ENCODE data around the gene RBBP6.
"Not testable (repeated sequence)": the region's sequence is repeated elsewhere in the genome, so short reads cannot be mapped to it uniquely, and the experiment has no call there.

The RBBP6 gene

DNA sequence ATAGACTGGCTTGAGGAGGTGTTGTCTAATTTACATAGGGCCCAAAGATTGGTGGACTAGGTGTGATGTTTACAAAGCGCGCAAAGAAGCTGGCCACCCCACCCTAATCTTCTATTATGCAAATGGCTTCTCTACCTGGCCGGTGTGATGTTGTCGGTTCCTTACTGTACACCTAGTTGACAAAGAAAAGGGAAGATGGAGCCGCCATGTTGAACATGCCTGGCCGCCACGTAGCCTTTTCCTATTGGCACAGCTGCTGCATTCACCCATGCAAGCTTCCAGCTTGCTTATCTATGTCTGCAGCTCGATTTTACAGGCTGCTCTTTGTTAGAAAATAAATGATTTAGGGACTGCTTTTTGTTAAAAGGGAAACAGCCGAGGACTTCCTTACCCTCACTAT, 44.2 kb upstream of the RBBP6 start:
- no CpG with 5 or more reads among the region's 9 CpGs for WGBS, 2 donors (ENCODE audit: extremely low coverage in 2 of 2, insufficient read length in 2 of 2, insufficient replicate concordance in 1 of 2)
- H2AK5ac ChIP-seq (ENCODE audit: low read depth, low read length); H2AFZ ChIP-seq (ENCODE audit: low read length); H3K4me1 ChIP-seq (ENCODE audit: control insufficient read depth in 2 of 2, insufficient read depth in 1 of 2, low read depth in 1 of 2, low read length in 2 of 2); H4K91ac ChIP-seq (ENCODE audit: low read depth, low read length, poor library complexity); DNase-seq (ENCODE audit: low spot score); H3K18ac ChIP-seq (ENCODE audit: low read length); H4K8ac ChIP-seq (ENCODE audit: low read depth, low read length); H3K27ac ChIP-seq (replicated peaks; ENCODE audit: low read length); H3K27me3 ChIP-seq (ENCODE audit: control insufficient read depth in 3 of 3, insufficient read depth in 3 of 3, low read depth in 1 of 3, low read length in 3 of 3); H2BK5ac ChIP-seq (ENCODE audit: low read length); H3K9ac ChIP-seq (ENCODE audit: low read depth, low read length, poor library complexity); H3K4ac ChIP-seq (ENCODE audit: low read length); H3K23ac ChIP-seq (ENCODE audit: low read depth, low read length, poor library complexity); H3K4me3 ChIP-seq (ENCODE audit: low read length in 2 of 2); H2BK15ac ChIP-seq (ENCODE audit: low read length); H3K14ac ChIP-seq (ENCODE audit: low read length); H3K79me1 ChIP-seq (ENCODE audit: low read depth, low read length); H2BK120ac ChIP-seq (ENCODE audit: low read depth, low read length); H2BK12ac ChIP-seq (ENCODE audit: low read length); H3K9me3 ChIP-seq (replicated peaks in 1 of 2; ENCODE audit: control insufficient read depth in 2 of 2, insufficient read depth in 1 of 2, low read depth in 1 of 2, low read length in 2 of 2); H3K36me3 ChIP-seq (replicated peaks in 1 of 2; ENCODE audit: control insufficient read depth in 2 of 2, insufficient read depth in 2 of 2, low read length in 2 of 2); H3K4me2 ChIP-seq (ENCODE audit: insufficient read depth, low read length, poor library complexity, severe bottlenecking): not testable (repeated sequence)

DNA sequence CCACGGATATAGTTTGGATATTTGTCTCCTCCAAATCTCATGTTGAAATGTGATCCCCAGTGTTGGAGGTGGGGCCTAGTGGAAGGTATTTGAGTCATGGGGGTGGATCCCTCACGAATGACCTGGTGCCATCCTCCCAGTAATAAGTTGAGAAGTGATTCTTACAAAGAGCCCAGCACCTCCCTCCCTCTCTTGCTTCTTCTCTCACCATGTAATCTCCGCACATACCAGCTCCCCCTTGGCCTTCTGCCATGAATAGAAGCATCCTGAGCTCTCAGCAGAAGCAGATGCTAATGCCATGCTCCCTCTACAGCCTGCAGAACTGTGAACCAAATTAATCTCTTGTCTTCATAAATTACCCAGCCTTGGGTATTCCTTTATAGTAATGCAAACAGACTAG, 41.9 kb upstream of the RBBP6 start:
- no peak overlapping the region for H3K14ac ChIP-seq (ENCODE audit: low read length)
- H3K23ac ChIP-seq (ENCODE audit: low read depth, low read length, poor library complexity): no peak overlapping the region
- no peak overlapping the region for H3K9ac ChIP-seq (ENCODE audit: low read depth, low read length, poor library complexity)
- no peak overlapping the region for H3K18ac ChIP-seq (ENCODE audit: low read length)
- peaks cover 0 to 2% of the 10 kb centered on the region in 2 donors for H3K9me3 ChIP-seq (replicated peaks in 1 of 2; ENCODE audit: control insufficient read depth in 2 of 2, insufficient read depth in 1 of 2, low read depth in 1 of 2, low read length in 2 of 2)
- H3K4me2 ChIP-seq (ENCODE audit: insufficient read depth, low read length, poor library complexity, severe bottlenecking): no peak overlapping the region
- no peak overlapping the region for H2BK15ac ChIP-seq (ENCODE audit: low read length)
- no CpG with 5 or more reads among the region's 3 CpGs for WGBS, 2 donors (ENCODE audit: extremely low coverage in 2 of 2, insufficient read length in 2 of 2, insufficient replicate concordance in 1 of 2)
- no peak overlapping the region for H3K27ac ChIP-seq (replicated peaks; ENCODE audit: low read length)
- H2AK5ac ChIP-seq (ENCODE audit: low read depth, low read length): no peak overlapping the region
- no peaks in the 10 kb centered on the region for H3K79me1 ChIP-seq (ENCODE audit: low read depth, low read length)
- H2BK12ac ChIP-seq (ENCODE audit: low read length): no peak overlapping the region
- H2AFZ ChIP-seq (ENCODE audit: low read length): no peak overlapping the region
- H3K4me1 ChIP-seq (ENCODE audit: control insufficient read depth in 2 of 2, insufficient read depth in 1 of 2, low read depth in 1 of 2, low read length in 2 of 2): peaks cover 0 to 2% of the 10 kb centered on the region in 2 donors
- no peak overlapping the region for H3K4me3 ChIP-seq (ENCODE audit: low read length in 2 of 2)
- no peaks in the 10 kb centered on the region for H3K36me3 ChIP-seq (replicated peaks in 1 of 2; ENCODE audit: control insufficient read depth in 2 of 2, insufficient read depth in 2 of 2, low read length in 2 of 2)
- H3K27me3 ChIP-seq (ENCODE audit: control insufficient read depth in 3 of 3, insufficient read depth in 3 of 3, low read depth in 1 of 3, low read length in 3 of 3): peaks cover 0 to 3% (median 2%) of the 10 kb centered on the region in 3 experiments
- no peak overlapping the region for H2BK120ac ChIP-seq (ENCODE audit: low read depth, low read length)
- H4K91ac ChIP-seq (ENCODE audit: low read depth, low read length, poor library complexity): no peak overlapping the region
- H3K4ac ChIP-seq (ENCODE audit: low read length): no peak overlapping the region
- H2BK5ac ChIP-seq (ENCODE audit: low read length): no peak overlapping the region
- no peak for DNase-seq (ENCODE audit: low spot score)
- no peak overlapping the region for H4K8ac ChIP-seq (ENCODE audit: low read depth, low read length)

DNA sequence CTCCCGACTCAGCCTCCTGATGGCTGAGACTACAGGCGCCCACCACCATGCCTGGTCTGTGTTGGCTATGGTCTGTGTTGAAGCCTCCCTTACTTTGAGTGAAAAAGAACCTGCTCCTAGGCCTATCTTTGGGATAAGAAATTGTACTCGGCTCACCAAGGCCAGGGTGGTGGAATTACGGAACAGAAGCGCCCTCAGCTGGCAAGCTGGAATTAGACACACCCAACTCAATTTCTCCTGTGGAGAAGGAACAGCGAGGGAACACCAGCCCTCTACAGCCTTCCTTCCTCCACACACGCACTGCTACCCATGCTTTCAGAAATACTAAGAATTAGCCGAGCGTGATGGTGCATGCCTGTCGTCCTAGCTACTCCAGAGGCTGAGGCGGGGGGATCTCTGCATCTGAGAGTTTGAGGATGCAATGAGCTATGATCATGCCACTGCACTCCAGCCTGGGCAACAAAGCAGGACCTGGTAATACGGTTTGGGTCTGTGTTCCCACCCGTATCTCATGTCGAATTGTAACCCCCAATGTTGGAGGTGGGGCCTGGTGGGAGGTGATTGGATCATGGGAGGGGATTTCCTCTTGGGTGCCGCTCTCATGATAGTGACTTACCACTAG, 40.1 kb upstream of the RBBP6 start:
- no peak overlapping the region for H3K27ac ChIP-seq (replicated peaks; ENCODE audit: low read length)
- H2BK15ac ChIP-seq (ENCODE audit: low read length): no peak overlapping the region
- no peak overlapping the region for H3K23ac ChIP-seq (ENCODE audit: low read depth, low read length, poor library complexity)
- peak; percentile 57 for DNase-seq (ENCODE audit: low spot score)
- no peak overlapping the region for H2AK5ac ChIP-seq (ENCODE audit: low read depth, low read length)
- WGBS, 2 donors (ENCODE audit: extremely low coverage in 2 of 2, insufficient read length in 2 of 2, insufficient replicate concordance in 1 of 2): no CpG with 5 or more reads among the region's 15 CpGs
- H3K4me2 ChIP-seq (ENCODE audit: insufficient read depth, low read length, poor library complexity, severe bottlenecking): no peak overlapping the region
- peaks cover 0 to 2% of the 10 kb centered on the region in 2 donors for H3K9me3 ChIP-seq (replicated peaks in 1 of 2; ENCODE audit: control insufficient read depth in 2 of 2, insufficient read depth in 1 of 2, low read depth in 1 of 2, low read length in 2 of 2)
- H2BK120ac ChIP-seq (ENCODE audit: low read depth, low read length): no peak overlapping the region
- H3K79me1 ChIP-seq (ENCODE audit: low read depth, low read length): no peaks in the 10 kb centered on the region
- no peak overlapping the region for H3K9ac ChIP-seq (ENCODE audit: low read depth, low read length, poor library complexity)
- no peak overlapping the region for H2AFZ ChIP-seq (ENCODE audit: low read length)
- no peak overlapping the region for H3K4ac ChIP-seq (ENCODE audit: low read length)
- peaks cover 0 to 2% of the 10 kb centered on the region in 2 donors for H3K4me1 ChIP-seq (ENCODE audit: control insufficient read depth in 2 of 2, insufficient read depth in 1 of 2, low read depth in 1 of 2, low read length in 2 of 2)
- no peak overlapping the region for H3K18ac ChIP-seq (ENCODE audit: low read length)
- H3K4me3 ChIP-seq (ENCODE audit: low read length in 2 of 2): no peak overlapping the region
- H4K8ac ChIP-seq (ENCODE audit: low read depth, low read length): no peak overlapping the region
- H3K36me3 ChIP-seq (replicated peaks in 1 of 2; ENCODE audit: control insufficient read depth in 2 of 2, insufficient read depth in 2 of 2, low read length in 2 of 2): no peaks in the 10 kb centered on the region
- no peak overlapping the region for H2BK5ac ChIP-seq (ENCODE audit: low read length)
- H3K27me3 ChIP-seq (ENCODE audit: control insufficient read depth in 3 of 3, insufficient read depth in 3 of 3, low read depth in 1 of 3, low read length in 3 of 3): peaks cover 0 to 2% (median under 1%) of the 10 kb centered on the region in 3 experiments
- H4K91ac ChIP-seq (ENCODE audit: low read depth, low read length, poor library complexity): no peak overlapping the region
- H2BK12ac ChIP-seq (ENCODE audit: low read length): no peak overlapping the region
- no peak overlapping the region for H3K14ac ChIP-seq (ENCODE audit: low read length)

DNA sequence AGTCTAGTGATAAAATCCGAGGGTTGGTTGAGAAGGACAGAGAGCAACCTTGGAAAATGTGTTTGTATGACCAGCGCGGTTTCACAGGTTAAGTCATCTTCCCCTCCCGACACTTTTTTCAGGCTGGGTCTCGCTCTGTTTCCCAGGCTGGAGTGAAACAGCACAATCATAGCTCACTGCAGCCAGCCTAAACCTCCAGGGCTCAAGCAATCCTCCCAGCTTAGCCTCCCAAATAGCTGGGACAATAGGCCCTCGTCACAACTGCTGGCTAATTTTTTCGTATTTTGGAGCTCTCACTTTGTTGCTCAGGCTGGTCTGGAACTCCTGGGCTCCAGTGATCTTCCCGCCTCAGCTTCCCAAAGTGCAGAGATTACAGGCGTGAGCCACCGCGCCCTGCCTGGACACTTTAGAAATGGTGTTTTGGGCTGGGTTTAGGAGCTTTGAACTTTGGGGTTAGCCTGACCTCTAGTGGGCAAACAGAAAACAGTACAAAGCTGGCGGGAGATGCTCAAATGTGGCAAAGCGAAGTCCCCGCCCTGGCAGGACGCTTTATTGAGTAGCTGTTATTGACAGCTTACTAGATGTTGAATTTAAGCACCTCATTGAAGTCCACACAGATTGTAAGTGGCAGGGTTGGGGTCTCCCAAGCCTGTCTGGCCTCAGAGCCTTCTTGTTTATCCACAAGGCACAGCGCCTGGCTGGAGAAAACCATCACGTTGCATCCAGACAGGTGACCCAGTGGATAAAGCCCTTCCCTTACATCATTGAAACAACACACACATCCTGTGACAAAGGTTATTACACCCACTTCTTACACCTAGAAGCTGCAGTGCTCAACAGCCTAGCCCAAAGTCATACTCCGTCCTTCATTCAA, 34.7 kb upstream of the RBBP6 start:
- Histone ChIP-seq H3K4me3 (ENCODE audit: low read length in 2 of 2) (no peak overlapping the region), H3K14ac (ENCODE audit: low read length) (no peak overlapping the region), H2BK5ac (ENCODE audit: low read length) (no peak overlapping the region), H2AFZ (ENCODE audit: low read length) (peak overlapping the region; percentile 44), H3K4ac (ENCODE audit: low read length) (no peak overlapping the region), H4K8ac (ENCODE audit: low read depth, low read length) (no peak overlapping the region), H3K27ac (replicated peaks; ENCODE audit: low read length) (no peak overlapping the region), H3K4me1 (ENCODE audit: control insufficient read depth in 2 of 2, insufficient read depth in 1 of 2, low read depth in 1 of 2, low read length in 2 of 2) (no peaks in the 10 kb centered on the region), H3K4me2 (ENCODE audit: insufficient read depth, low read length, poor library complexity, severe bottlenecking) (no peak overlapping the region), H2BK12ac (ENCODE audit: low read length) (no peak overlapping the region), H2BK15ac (ENCODE audit: low read length) (no peak overlapping the region), H3K23ac (ENCODE audit: low read depth, low read length, poor library complexity) (no peak overlapping the region), H2AK5ac (ENCODE audit: low read depth, low read length) (no peak overlapping the region), H3K9me3 (replicated peaks in 1 of 2; ENCODE audit: control insufficient read depth in 2 of 2, insufficient read depth in 1 of 2, low read depth in 1 of 2, low read length in 2 of 2) (no peaks in the 10 kb centered on the region), H3K9ac (ENCODE audit: low read depth, low read length, poor library complexity) (no peak overlapping the region), H4K91ac (ENCODE audit: low read depth, low read length, poor library complexity) (no peak overlapping the region), H3K27me3 (ENCODE audit: control insufficient read depth in 3 of 3, insufficient read depth in 3 of 3, low read depth in 1 of 3, low read length in 3 of 3) (peaks cover 0 to 2% (median 0%) of the 10 kb centered on the region in 3 experiments), H3K18ac (ENCODE audit: low read length) (no peak overlapping the region), H2BK120ac (ENCODE audit: low read depth, low read length) (no peak overlapping the region), H3K36me3 (replicated peaks in 1 of 2; ENCODE audit: control insufficient read depth in 2 of 2, insufficient read depth in 2 of 2, low read length in 2 of 2) (no peaks in the 10 kb centered on the region), H3K79me1 (ENCODE audit: low read depth, low read length) (no peaks in the 10 kb centered on the region)
- no CpG with 5 or more reads among the region's 18 CpGs for WGBS, 2 donors (ENCODE audit: extremely low coverage in 2 of 2, insufficient read length in 2 of 2, insufficient replicate concordance in 1 of 2)
- peak; percentile 71 for DNase-seq (ENCODE audit: low spot score)
